Measurements from ENCODE around the gene MANF. TPM values are rescaled to one million over a fixed set of nuclear protein-coding genes. Genes with fewer than 3 reads are reported as not detected.

Gene MANF
- total and polyA plus RNA-seq, 2 experiments from 2014 or later: 48.7 to 92.7 TPM

- Histone ChIP-seq H3K4me2 (no peak overlapping the region), H3K27me3 (ENCODE audit: insufficient read depth) (no peaks in the 10 kb centered on the region), H3K4me3 (no peak overlapping the region), H3K27ac (ENCODE audit: low read depth) (no peak overlapping the region), H3F3A (replicated peaks; ENCODE audit: low read depth) (no peaks in the 10 kb centered on the region), H3K79me2 (replicated peaks; ENCODE audit: insufficient read depth) (no peaks in the 10 kb centered on the region), H2AFZ (no peak overlapping the region), H3K36me3 (ENCODE audit: insufficient read depth) (no peaks in the 10 kb centered on the region), H4K20me1 (replicated peaks; ENCODE audit: insufficient read depth) (no peaks in the 10 kb centered on the region), H3K4me1 (ENCODE audit: insufficient read depth) (no peaks in the 10 kb centered on the region), H3K9me2 (ENCODE audit: insufficient read depth) (no peaks in the 10 kb centered on the region)
- no peaks in the 10 kb centered on the region; the same call in 2 of the 3 replicates for H3K9me3 Mint-ChIP-seq
- no peak for ATAC-seq
- no peaks in the 10 kb centered on the region for H3K36me3 Mint-ChIP-seq (ENCODE audit: low read depth)
- no peak overlapping the region for H3K27ac Mint-ChIP-seq
- TF ChIP-seq EZH2 (IDR thresholded peaks at IDR 0.05; ENCODE audit: low read depth, unreplicated experiment): no peak
- no peak for TF ChIP-seq REST (IDR thresholded peaks at IDR 0.05; ENCODE audit: unreplicated experiment)
- no peak for TF ChIP-seq STAT1 (IDR thresholded peaks at IDR 0.05; ENCODE audit: unreplicated experiment)
- TF ChIP-seq CREB1 (CRISPR knock-in tag; IDR thresholded peaks at IDR 0.05; ENCODE audit: low read depth): no peak
- TF ChIP-seq ZNF462 (CRISPR knock-in tag; IDR thresholded peaks at IDR 0.05): no peak
- TF ChIP-seq ZNF114 (CRISPR knock-in tag; IDR thresholded peaks at IDR 0.05): no peak
- TF ChIP-seq ETS1 (IDR thresholded peaks at IDR 0.05): no peak
- TF ChIP-seq JUNB (IDR thresholded peaks at IDR 0.05; ENCODE audit: unreplicated experiment): no peak
- no peak for TF ChIP-seq POLR2AphosphoS5 (IDR thresholded peaks at IDR 0.05; ENCODE audit: low read depth)
- TF ChIP-seq EZH2phosphoT487 (IDR thresholded peaks at IDR 0.05; ENCODE audit: unreplicated experiment): no peak
- no peak for TF ChIP-seq ZNF331 (CRISPR knock-in tag; IDR thresholded peaks at IDR 0.05; ENCODE audit: low read depth)
- no peak for TF ChIP-seq NANOG (IDR thresholded peaks at IDR 0.05; ENCODE audit: borderline replicate concordance)
- TF ChIP-seq CTCF (conservative IDR thresholded peaks at IDR 0.05; ENCODE audit: low read depth in 2 of 2): no peak
- no peak overlapping the region for H3K4me3 Mint-ChIP-seq
- no peaks in the 10 kb centered on the region for H3K4me1 Mint-ChIP-seq
- no peak for DNase-seq (ENCODE audit: low spot score)
- H3K27me3 Mint-ChIP-seq (ENCODE audit: insufficient read depth, low read depth, poor library complexity): peaks cover 1% of the 10 kb centered on the region
Observed at GRCh38 chr3:51375136-51375535, 10.0 kb upstream of the MANF start.

Measured in GM23338 (cell line).